Thyroid gland (tissue), 4 donors: ENCODE results near the gene SH3BGR. TPM values are rescaled to one million over a fixed set of nuclear protein-coding genes. Genes with fewer than 3 reads are reported as not detected.

Source experiments
- DNase-seq, 2 donors: peaks; one replicate each; pipeline ENCODE4 v3.0.0-alpha.2; 2019
- H3K27ac ChIP-seq, 3 donors: fragments of 200-600 bp; sonication (generic); 1 replicate in 2 of 3; 2 replicates in 1 of 3; pipeline ENCODE4 v1.5.1; 2016 to 2019; ENCODE audit warnings: mild to moderate bottlenecking in 1 of 3, moderate library complexity in 1 of 3
- H3K27me3 ChIP-seq: fragments of 200-600 bp; sonication (generic); one replicate; pipeline ENCODE4 v1.5.1; 2019
- H3K36me3 ChIP-seq, 2 donors: fragments of 200-600 bp; sonication (generic); one replicate each; pipeline ENCODE4 v1.5.1; 2016 to 2019
- H3K4me1 ChIP-seq, 2 donors: fragments of 200-600 bp; sonication (generic); one replicate each; pipeline ENCODE4 v1.5.1; 2017 to 2019
- H3K4me3 ChIP-seq, 3 donors: fragments of 200-600 bp; sonication (generic); replicated peaks in 1 of 3; 1 replicate in 2 of 3; 2 replicates in 1 of 3; pipeline ENCODE4 v1.5.1; 2016; ENCODE audit warnings: mild to moderate bottlenecking in 1 of 3
- H3K9me3 ChIP-seq: fragments of 200-600 bp; sonication (generic); one replicate; pipeline ENCODE4 v1.5.1; 2017
- POLR2A ChIP-seq, 2 donors: fragments of 450-650 bp; IDR thresholded peaks; one replicate each; pipeline ENCODE4 v1.6.1; 2017; ENCODE audit warnings: antibody characterized with exemption in 2 of 2, mild to moderate bottlenecking in 2 of 2, moderate library complexity in 1 of 2
- WGBS, 2 donors: methylation state at CpG; one replicate each; pipeline ENCODE4 v1.1.5; 2017; 5-methylcytosine and 5-hydroxymethylcytosine counted together
- intact Hi-C: fragments of 100-400 bp; cut with DNase I; formaldehyde crosslinking; loops from one replicate; pipeline ENCODE4 v1.15.1; 2023
- total RNA-seq, 4 donors: library from RNA; depleted of rRNA; stranded (reverse); fragments of >200 nt; gene quantifications; one replicate each; pipeline ENCODE4 v1.2.3, GENCODE V29; 2016
- TF ChIP-seq, protein P1 (sequence below), 6 experiments: fragments of 200-600 bp in 3 of 6; fragments of 450-650 bp in 3 of 6; sonication (generic) in 3 of 6; IDR thresholded peaks; one replicate each; pipeline ENCODE4 v1.5.1; 2016 to 2019; ENCODE audit warnings: antibody characterized with exemption in 6 of 6, mild to moderate bottlenecking in 2 of 6, inconsistent platforms in 1 of 6, moderate library complexity in 1 of 6

SH3BGR gene
- total RNA-seq, 4 donors from 2014 or later: 4.6 to 9.7 (median 7.4) TPM

DNA sequence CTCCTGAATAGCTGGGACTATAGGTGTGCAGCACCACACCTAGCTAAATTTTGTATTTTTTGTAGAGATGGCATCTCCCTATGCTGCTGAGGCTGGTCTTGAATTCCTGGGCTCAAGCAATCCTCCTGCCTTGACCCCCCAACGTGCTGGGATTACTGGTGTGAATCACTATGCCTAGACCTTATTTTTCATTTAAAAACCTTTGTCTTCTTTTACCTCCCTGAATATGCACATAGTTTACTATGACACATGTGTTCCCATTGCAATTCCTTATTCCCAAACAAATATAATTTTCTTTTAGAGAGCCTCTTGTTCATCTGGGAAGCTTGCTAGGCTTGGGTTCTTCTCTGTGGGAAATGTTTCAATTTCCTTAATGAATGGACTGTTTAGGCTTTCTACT is 16.8 kb downstream of the SH3BGR start:
- 85 to 94% methylated on average over 1 of the region's 1 CpG for WGBS, 2 donors
- H3K4me1 ChIP-seq: no peaks in the 10 kb centered on the region
- TF ChIP-seq, protein P1, sequence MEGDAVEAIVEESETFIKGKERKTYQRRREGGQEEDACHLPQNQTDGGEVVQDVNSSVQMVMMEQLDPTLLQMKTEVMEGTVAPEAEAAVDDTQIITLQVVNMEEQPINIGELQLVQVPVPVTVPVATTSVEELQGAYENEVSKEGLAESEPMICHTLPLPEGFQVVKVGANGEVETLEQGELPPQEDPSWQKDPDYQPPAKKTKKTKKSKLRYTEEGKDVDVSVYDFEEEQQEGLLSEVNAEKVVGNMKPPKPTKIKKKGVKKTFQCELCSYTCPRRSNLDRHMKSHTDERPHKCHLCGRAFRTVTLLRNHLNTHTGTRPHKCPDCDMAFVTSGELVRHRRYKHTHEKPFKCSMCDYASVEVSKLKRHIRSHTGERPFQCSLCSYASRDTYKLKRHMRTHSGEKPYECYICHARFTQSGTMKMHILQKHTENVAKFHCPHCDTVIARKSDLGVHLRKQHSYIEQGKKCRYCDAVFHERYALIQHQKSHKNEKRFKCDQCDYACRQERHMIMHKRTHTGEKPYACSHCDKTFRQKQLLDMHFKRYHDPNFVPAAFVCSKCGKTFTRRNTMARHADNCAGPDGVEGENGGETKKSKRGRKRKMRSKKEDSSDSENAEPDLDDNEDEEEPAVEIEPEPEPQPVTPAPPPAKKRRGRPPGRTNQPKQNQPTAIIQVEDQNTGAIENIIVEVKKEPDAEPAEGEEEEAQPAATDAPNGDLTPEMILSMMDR (IDR thresholded peaks at IDR 0.05): no peak
- TF ChIP-seq POLR2A (IDR thresholded peaks at IDR 0.05): no peak
- no peaks in the 10 kb centered on the region for H3K27me3 ChIP-seq
- H3K27ac ChIP-seq: no peak overlapping the region
- H3K36me3 ChIP-seq: no peaks in the 10 kb centered on the region
- DNase-seq: no peak
- intact Hi-C loops: no loop called here
- H3K4me3 ChIP-seq: no peak overlapping the region
- H3K9me3 ChIP-seq: no peaks in the 10 kb centered on the region

DNA sequence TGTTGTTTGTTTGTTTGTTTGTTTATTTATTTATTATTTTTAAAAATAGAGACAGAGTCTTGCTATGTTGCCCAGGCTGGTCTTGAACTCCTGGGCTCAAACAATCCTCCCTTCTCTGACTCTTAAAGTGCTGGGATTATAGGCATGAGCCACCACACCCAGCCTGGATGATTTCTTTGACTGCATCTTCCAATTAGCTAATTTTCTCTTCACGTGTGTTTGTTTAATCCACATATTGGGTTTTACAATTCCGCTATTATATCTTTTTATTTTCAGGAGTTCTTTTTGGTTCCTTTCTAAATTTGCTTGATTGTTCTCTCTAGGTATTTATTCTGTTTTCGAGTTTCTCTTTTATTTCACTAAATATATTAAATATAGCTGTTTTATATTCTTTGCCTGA is 19.8 kb downstream of the SH3BGR start:
- H3K27me3 ChIP-seq: no peaks in the 10 kb centered on the region
- H3K36me3 ChIP-seq: no peaks in the 10 kb centered on the region
- H3K4me3 ChIP-seq: no peak overlapping the region
- WGBS, 2 donors: 96 to 99% methylated on average over 3 of the region's 3 CpGs
- intact Hi-C loops: no loop called here
- no peaks in the 10 kb centered on the region for H3K9me3 ChIP-seq
- TF ChIP-seq, protein P1 (IDR thresholded peaks at IDR 0.05): no peak
- no peak for TF ChIP-seq POLR2A (IDR thresholded peaks at IDR 0.05)
- no peak overlapping the region for H3K27ac ChIP-seq
- no peak for DNase-seq
- no peaks in the 10 kb centered on the region for H3K4me1 ChIP-seq

DNA sequence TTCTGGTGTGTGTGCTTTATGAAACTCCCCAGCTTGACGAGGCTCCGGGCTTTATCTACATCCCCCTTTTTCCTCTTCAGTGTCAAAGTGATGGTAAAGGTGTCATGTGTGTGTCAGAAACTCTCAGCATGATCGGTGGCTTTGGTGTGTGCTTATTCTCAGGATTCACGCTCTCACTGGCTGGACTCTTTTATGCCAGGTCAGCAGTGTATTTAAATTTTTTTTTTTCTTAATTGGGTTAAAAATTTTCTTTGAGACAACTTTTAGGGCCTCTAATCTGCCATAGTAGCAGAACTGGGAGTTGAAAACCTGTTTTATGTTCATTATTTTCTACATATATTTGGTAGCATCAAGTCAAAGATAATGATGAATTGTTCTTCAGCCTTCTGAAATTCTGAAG is 21.0 kb downstream of the SH3BGR start:
- intact Hi-C loops: no loop called here
- no peaks in the 10 kb centered on the region for H3K4me1 ChIP-seq
- H3K36me3 ChIP-seq: no peaks in the 10 kb centered on the region
- no peaks in the 10 kb centered on the region for H3K27me3 ChIP-seq
- H3K4me3 ChIP-seq: no peak overlapping the region
- no peak for DNase-seq
- TF ChIP-seq, protein P1 (IDR thresholded peaks at IDR 0.05): no peak
- TF ChIP-seq POLR2A (IDR thresholded peaks at IDR 0.05): no peak
- WGBS, 2 donors: 79 to 87% methylated on average over 4 of the region's 4 CpGs
- H3K9me3 ChIP-seq: no peaks in the 10 kb centered on the region
- no peak overlapping the region for H3K27ac ChIP-seq

DNA sequence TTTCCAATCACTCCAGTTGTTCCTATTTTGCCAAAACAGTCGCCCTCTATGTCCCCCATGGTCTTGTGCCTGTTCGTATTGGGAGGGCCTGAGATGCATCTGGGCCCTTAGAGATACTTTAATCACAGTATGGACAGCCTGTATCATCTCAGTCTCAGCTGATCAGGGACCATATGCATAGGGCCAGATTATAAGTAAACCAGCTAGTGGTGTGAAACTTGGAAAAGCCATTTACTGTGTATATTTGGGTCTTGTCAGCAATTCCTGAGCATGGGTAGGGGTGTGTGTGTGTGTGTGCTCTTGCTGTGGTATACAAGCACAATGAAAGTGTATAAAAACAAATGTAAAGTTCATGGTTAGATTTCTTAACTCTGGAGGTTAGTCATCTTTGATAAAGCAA is 22.8 kb downstream of the SH3BGR start:
- no peak for TF ChIP-seq POLR2A (IDR thresholded peaks at IDR 0.05)
- TF ChIP-seq, protein P1 (IDR thresholded peaks at IDR 0.05): no peak

DNA sequence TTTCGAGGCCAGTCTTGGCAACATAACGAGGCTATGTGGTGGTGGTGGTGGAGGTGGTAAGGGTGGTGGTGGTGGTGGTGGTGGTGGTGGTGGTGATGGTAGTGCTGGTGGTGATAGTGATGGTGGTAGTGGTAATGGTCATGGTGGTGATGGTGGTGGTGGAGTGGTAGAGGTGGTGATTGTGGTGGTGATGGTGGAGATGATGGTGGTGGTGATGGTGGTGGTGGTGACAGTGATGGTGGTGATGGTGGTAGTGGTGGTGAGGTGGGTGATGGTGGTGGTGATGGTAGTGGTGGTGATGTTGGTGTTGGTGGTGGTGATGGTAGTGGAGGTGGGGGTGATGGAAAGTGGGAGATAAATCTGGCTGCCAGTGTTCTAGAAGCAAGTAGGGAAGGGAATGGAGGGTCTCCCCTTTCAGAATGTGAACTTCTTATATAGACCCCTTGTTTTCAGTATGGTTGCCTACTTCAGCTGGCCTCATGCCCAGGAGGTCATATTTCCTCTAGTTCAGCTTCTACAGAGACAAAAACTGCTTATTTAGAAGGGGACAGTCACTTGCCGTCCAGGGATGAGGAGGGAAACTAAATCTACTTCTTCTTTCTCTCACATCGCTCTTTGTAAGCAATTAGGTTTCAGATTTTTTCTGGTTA is 27.5 kb downstream of the SH3BGR start:
- H3K27ac ChIP-seq: no peak overlapping the region
- intact Hi-C loops: no loop called here
- no peak for TF ChIP-seq POLR2A (IDR thresholded peaks at IDR 0.05)
- H3K27me3 ChIP-seq: no peaks in the 10 kb centered on the region
- 82 to 84% methylated on average over 4 of the region's 4 CpGs for WGBS, 2 donors
- no peak for DNase-seq
- no peaks in the 10 kb centered on the region for H3K4me1 ChIP-seq
- no peaks in the 10 kb centered on the region for H3K36me3 ChIP-seq
- H3K9me3 ChIP-seq: no peaks in the 10 kb centered on the region
- H3K4me3 ChIP-seq: no peak overlapping the region

More for the DNA sequence above, 22.8 kb downstream of the SH3BGR start:
- Histone ChIP-seq H3K36me3 (no peaks in the 10 kb centered on the region), H3K4me3 (no peak overlapping the region), H3K27me3 (no peaks in the 10 kb centered on the region), H3K9me3 (no peaks in the 10 kb centered on the region), H3K27ac (no peak overlapping the region), H3K4me1 (no peaks in the 10 kb centered on the region)
- intact Hi-C loops: no loop called here
- DNase-seq: no peak
- whole genome bisulfite sequencing, 2 donors: 89 to 100% methylated on average over 2 of the region's 2 CpGs
